GM21390 (cell line): ENCODE measurements around the gene RABGAP1L.

ENCODE experiments used
- ATAC-seq: cut with Tn5 transposase; IDR thresholded peaks from one replicate; pipeline ENCODE4 v1.9.1; 2021; ENCODE audit not compliant: unreplicated experiment

The RABGAP1L gene

DNA sequence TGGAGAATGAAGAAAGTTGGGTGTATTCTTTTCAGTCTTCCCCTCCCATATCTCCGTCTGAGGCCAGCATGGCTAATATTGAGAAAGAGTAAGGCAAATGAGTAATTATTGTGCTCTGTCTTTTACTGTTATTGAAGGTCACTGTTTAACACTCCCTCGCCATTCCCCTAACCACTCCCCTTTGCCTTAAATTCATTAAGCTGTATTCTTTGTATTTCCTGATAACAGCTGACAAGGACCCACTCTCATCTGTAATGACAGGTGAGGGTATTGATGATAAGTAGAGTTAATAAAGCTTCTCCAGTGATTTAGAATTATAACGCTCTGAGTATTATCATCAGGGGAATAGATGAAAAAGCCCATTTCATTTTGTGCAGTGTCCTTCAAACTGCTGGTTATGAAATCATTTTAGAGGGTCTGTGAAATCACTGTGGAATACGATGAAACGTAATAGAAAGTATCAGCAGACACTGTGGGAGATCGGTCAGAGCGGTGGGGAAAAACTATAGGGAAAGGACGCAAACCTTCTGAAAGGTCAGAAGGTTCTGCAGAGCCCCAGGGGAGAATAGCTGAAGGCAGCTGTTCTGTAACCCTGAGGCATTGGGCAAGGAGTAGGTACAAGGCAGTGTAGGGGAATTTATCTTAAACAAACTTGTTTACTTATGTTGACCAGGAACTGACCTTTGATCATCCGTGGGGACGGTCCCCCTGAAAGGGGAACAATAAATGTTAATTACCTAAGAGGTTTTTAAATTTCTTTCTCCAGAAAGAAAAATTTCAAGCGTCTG is 794.2 kb downstream of the RABGAP1L start:
- no peak for ATAC-seq

DNA sequence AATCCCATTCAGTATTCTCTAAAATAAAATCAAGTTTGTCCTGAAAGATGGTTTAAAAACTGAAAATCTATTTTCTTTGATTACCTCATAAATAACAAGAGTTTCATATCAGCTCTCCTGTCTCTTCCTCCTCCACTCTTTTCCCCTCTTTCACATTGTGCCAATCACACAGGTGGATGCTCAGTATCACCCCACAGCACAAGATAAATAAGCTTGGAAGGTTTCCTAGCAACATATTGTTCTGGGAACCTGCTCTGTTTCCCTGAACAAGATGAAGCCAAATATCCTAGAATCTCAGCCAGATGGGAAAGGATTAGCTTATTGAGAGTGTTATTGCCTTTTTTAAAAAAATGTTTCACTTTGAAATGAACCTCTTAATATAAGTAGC is 794.7 kb downstream of the RABGAP1L start:
- ATAC-seq: no peak

DNA sequence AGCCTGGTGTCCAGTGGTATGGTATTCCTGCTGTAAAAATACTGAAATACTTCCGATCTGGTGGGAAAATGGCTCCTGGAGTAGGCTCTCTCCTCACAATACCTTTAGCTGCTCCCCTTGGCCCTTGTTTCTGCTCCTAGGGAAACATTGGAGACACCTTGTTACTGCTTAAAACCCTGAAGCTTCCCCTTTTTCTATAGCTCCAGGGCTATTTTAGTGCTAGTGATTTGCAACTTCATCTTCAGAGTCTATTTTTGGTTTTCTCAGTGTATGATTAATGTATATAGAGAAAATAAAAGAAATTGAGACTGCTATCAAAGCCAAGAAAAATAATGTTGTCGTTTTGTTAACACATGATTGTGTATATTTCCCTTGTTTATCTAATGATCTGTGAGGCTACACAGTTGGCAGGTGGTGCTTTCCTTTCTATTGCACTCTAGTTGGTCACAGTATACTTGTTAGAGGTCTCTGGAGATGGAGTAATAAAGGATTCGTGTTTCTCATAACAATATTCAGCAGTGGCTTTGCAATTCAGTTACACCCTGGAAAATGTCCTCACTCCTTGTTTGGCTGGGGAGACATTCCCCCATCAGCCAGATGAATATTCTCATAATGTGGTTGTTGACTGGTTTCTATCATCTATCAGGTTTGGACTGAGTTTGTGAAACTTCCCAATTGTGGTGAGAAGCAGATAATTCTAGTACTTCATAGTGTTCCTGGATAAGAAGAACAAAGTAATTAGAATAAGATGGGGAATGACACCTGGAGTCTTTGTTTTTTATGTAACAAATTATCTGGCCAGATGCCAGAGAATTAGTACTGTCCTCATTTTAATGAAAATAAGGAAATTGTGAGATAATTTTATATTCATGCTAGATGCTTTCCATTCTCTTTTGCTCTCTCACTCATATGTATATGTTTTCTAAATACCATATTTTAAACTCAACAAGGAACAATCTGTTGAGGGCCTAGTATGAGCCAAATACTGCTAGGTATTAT is 795.6 kb downstream of the RABGAP1L start:
- ATAC-seq: no peak

DNA sequence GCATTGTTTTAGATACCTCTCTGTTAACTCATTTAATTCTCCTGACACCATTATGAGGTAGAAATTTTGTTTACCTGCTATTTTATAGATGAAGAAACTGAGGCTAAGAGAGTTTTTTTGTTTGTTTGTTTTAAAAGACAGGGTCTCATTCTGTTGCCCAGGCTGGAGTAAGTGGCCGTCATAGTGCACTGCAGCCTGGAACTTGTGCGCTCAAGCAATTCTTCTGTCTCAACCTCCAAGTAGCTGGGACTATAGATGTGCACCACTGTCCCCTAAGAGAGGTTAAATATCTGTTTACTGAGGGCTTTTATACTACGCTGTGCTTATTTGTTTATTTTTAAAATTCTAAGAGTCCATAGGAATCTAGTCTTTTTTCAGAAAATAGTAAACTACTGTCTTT is 796.8 kb downstream of the RABGAP1L start:
- ATAC-seq: no peak

DNA sequence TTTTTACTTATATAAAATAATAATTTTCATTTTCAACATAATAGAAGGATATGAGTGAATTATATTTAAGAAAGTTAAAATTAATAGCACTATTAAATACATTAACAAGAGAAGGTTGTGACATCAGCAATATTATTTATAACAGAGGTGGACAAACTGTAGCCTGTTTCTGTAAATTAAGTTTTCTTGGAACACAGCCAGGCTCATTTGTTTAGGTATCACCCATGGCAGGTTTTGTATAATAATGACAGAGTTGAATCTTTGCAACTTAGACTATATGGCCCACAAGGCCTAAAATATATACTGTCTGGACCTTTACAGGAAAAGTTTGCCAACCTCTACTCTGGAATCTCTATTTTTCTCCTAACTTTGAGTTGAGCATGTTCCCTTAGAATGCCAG is 797.7 kb downstream of the RABGAP1L start:
- no peak for ATAC-seq

DNA sequence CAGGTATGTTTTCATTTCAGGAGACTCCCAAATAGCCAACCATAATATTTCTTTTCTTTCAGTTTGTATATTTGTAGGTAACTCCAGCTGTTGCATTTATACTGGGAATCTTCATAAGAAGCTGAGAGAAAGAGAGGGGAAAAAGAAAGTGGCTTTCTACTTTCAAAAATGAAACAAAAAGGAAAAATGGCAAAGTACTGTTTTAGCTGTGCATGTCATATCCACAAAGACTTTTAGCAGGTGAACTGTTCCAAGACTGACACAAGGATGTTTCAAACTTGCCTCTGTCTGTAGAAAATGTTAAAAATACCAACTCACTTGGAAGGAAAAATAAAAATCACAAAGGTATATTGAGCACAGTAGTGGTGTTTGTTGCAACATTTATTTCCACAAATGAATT is 798.5 kb downstream of the RABGAP1L start:
- ATAC-seq: no peak

DNA sequence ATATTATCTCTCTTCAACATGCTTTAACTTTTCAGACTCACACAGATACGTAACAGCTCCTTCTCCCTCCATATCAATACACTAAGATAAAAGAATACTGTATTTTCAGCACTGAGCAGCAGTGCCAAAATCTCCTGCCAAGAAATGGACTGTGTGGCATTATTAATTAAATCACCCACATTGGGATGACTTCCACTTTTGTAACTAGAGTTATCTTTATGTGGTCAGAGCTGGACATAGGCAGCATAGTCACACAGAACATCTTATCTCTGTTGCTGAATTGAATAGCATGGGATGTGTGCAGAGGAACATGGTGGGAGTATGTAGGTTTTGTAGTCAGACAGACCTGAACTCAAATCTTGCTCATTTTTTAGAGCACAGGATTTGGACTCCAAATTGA is 799.1 kb downstream of the RABGAP1L start:
- ATAC-seq: no peak

DNA sequence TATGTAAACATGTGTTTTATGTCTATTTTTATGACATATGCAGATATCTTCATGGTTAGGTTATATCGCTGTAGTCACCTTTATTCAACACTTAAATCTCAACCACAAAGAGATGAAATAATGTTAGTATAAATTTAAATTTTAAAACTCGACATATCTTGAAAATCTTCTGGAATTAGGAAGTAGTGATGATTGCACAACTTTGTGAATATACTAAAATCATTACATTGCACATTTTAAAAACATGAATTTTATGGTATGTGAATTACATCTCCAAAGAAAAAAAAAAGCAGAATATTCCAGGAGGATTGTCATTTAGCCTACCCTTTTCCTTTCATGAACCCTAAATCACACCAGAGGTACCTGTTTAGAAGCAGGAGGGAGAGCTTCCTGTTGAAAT is 801.0 kb downstream of the RABGAP1L start:
- ATAC-seq: no peak

DNA sequence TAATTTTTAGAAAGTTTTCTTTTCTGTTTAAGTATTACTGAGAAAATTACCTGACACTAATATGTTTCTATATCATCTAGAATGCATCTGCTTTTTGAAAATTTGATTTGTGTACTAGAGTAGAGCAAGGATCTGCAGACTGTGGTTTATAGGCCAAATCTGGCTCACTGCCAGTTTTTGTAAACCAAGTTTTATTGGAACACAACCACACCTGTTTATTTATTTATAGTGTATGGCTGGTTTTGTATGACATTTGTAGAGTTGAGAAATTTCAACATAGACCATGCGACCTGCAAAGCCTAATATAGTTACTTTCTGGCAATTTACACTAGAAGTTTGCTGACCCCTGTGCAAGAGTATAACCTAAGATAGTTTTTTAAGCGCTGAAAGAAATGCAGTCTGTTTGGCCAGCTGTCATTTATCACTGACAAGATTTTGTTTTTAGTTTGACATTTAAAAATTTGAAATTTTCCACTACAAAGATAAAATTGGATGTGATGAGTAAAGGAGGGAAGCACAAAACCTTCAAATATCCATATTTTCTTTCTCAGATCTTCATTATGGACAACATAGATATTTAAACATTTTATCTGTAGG is 804.3 kb downstream of the RABGAP1L start:
- ATAC-seq: no peak

DNA sequence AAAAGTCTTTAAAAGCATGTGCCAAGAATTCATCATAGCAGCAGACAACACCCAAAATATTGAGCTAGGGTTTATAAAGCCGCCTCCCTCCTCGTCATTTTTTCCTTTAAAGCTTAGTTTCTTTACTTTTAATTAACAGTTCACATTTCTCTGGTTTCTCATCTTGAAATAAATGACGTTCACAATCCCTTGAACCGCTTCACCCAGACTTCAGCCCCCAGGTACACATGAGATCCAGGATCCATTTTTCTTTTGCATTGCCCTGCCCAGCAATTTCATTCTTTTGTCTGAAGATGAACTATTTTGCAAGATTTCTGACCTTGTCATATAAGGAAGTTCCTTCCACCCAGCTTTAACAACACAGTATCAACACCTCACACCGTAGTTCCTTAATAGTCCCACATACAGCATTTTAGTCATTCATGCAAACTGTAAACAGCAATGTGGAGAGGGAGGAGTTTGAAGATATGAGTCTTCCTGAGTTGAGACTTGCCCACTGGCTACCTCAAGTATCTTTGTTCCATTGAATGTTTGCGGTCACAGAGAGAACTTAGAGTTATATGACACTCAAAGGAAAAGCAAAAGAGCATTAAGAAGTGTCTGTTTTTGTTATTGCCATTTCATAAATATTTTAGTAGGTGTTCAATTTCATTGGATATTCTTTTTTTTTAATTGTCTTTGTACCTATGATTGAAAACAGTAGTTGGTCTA is 805.1 kb downstream of the RABGAP1L start:
- ATAC-seq: no peak

DNA sequence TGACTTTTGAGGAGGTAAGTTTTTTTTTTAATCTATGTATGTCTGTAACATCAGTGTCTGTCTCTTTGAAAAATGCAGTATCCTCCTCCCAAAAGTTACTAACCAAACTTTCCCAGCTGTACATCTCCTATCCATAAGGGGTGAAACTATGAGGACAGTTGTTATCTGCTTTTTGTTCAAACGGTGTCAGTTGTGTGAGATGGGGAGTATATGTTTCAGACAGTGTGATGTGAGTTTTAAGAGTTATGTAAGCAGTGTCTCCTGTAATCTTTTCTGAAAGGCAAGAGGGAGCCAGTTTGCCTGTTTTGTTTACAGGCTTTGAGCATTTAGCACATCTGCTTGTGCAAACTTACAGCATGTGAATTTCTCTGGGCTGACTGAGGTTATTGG is 805.6 kb downstream of the RABGAP1L start:
- ATAC-seq: no peak

DNA sequence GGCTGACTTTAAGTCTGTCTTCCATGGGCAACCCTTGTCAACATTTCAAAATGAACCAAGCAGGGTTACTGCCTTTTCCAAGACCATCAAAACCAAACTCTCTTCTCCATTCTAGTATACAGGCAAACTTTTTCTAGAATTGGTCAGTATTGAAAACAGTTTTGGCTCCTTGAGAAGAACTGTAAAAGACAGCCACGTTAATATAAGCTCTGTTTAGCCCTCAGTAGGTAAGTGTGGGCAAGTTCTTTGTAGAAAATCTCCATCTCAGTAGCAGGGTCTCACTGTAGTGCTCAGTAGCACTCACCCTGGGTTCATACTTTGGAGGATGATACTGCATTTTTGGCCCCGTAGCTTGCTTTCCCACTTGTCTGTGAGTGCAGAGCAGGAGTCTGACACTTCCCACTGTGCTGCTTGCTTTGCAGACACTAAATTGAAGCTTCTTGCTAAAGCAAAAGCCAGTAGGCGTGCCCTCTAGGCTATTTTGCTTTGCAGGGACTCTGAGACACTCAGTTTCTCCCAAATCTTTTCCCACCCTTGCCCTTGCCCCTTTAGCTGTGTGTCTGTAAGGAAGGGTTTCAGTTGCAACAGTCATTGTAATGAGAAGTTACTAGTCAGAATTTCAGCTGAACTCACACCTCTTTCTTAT is 806.2 kb downstream of the RABGAP1L start:
- no peak for ATAC-seq

DNA sequence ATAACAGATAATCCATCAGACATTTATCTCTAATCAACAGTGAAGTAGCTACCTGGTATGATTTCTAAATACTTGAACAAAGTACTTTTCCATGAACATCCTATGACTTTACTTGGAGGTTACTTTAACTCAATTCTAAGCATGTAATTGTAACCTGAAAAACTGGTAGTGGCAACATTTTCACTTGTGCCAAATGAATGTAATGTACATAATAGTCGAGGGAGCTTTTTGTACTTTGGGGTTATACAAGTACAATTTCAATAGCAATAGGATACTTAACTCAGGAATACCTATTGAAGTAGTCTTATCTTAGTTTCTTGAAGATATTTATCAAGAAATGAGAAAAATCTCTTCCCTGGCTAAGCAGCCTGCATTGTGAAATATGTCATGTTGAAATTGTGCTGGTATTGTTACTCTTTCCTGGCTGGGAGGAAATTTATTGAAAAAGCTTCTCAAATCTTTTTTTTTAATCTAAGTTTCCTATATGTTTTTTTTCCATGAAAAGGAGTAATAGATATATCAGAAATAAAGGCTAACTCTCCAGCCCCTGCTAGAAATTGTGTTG is 806.8 kb downstream of the RABGAP1L start:
- ATAC-seq: no peak

DNA sequence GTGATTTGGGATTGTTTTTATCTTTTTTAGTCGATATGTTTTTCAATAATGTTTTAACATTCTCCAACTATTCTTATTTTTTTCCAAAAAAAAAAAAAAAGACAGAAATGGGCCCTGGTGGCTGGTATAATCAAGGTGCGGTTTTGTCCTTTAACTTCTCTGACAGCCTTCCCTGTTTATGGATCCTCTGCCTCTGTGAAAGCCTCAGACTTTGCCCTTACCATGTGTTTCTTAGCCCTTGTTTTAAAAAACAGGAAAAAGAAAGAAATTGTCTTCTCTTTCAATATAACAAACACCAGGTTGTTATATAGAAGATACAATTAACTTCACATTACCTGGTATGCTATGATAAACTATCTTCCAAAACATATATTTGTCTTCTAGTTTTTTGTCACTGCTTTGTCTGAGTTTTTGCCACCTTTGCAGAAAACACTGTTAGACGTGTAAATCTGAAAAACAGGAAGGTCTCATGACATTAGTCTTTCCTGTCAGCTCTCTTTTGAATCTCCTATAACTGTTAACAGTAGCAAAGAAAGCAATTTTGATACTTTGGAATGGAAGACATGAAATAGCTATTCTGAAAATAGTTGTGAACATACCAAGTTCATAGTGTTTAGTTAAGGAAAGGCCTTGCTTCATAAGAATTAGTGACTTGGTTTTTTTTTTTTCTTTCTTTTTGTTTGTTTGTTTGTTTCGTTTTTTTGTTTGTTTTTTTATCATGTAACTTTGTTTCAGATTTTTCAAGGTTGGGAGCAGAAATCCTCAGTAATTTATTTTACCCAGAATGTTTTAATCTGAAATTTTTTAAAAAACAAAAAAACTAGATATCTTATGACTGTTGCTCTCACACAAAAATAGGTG is 808.8 kb downstream of the RABGAP1L start:
- ATAC-seq: no peak

DNA sequence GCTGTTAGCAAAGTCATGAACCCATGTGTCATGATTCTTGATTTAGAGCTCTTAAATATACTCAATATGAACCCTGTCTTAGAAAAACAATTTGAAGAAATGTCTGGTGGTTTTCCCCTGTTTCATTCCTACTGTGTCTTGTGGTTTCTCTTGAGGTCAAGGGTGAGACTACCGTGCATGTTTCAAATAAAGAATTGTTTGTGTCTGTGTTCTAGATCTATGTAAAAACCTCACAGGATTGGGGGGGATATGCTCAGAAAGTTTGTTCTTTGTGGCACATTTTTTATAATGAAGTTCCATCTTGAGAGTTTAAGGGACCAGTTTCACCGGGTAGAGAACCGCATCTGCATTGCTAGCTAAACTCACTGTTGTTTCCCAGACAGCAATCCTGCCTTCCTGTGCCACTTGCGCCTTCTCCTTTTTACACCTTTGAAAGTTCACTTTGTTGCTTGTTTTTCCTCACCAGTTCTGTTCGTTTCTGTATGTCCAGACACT is 809.5 kb downstream of the RABGAP1L start:
- ATAC-seq: peak; percentile 75

DNA sequence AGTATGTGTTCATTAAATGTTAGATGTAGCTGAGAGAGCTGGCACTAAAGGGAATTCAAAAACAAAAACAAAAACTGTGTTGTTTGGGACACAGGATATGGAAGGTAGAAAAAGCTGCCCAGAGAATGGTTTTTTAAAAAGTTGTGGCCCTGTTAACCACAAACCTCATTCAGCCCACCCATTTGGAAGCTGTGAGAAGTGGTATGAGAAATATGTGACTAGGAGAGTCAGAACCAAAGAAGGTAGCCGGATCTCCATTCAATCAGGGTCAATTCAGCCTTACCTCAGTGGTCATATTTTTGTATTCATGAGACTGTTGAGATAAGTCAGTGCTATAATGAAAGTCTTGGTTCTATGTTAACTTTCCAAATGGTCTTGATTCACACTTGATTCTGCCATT is 810.7 kb downstream of the RABGAP1L start:
- ATAC-seq: no peak

DNA sequence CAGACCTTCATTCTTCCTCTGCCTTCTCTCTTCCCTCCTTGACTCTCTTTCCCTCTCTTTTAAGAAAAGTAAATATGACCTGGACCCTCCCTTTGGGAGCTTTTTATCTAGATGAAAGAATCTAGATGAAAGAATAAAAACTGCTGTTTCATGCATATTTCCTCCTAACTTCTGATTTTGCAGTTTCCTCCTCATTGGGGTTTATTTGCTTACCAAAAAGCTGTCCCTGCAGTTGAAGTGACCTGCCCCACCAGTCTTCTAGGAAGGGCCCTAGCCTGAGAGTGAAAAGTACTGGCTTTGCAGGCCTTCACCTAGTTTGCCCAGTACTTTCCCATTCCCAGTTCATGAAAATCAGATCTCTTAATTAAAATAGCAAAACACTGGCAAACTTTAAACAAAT is 812.1 kb downstream of the RABGAP1L start:
- ATAC-seq: no peak

DNA sequence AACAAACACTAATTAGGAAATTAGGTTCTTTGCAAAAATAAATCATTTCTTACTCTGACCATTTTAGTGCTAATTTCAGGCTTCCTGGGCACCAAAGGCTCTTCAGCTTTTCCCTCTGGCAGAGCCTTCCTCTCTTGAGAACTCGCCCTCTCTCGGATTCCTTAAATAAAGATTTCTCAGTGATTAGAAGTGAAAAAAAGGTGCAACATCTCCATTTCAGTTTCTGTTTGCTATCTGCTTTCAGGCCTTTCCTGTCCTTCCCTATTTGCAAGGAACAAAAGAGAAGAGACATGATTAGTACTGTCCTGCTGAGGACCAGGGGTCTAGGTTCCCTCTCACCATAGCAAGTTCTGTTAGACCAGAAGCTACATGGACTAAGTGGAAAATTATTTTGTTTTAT is 812.6 kb downstream of the RABGAP1L start:
- ATAC-seq: no peak

DNA sequence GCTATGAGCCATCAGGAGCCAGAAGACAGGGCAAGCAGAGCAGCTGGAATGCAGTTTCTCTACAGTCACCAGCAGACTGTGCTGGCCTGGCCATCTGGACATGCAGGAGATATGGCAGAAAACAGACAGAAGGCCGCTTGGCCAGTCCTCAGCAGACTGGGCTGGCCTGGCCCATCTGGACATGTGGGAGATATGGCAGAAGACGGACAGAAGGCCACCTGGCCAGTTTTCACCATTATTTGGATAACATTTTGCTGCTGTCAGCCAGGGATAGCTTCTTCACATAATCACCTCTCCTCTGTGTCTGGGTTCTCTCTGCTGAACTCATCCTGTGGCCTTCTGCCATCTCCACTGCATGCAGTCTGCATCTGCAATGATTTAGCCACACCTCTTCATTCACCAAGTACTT is 815.4 kb downstream of the RABGAP1L start:
- no peak for ATAC-seq
